Measurements from ENCODE around the gene KRT20.

Gene KRT20

DNA sequence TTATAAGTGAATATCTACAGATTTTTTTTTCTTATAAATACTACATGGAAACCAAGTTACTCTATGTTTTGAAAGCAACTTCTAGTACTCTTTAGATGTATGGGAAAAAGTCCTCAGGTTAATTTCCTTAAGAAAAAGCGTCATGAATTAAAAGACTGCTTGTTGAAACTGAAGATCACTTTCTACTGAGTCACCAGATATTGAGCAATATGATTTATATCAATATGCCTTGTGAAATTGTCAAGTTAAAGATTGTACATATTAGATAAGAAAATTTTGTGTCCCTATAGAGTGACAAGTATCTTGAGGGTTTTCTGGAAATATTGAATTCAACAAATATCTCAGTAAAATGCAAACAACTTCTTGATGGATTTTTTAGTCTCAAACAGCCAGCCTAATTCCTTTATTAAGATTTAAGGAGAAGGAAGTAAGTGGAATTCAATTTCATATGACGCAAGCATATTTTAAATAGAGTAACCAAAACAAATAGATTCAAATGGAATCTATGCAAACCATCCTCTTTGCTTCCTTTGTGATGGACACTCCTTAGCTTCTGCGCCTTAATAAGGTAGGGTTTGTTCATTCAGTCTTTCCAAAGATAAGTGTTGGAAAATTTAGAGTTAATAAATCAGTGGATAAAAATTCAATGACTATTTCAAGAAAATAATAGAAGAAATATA lies 34.6 kb downstream of the KRT20 start:
- H3K4me3 ChIP-seq (ENCODE audit: low read depth, low read length) = no peak overlapping the region
- TF ChIP-seq, protein P1, sequence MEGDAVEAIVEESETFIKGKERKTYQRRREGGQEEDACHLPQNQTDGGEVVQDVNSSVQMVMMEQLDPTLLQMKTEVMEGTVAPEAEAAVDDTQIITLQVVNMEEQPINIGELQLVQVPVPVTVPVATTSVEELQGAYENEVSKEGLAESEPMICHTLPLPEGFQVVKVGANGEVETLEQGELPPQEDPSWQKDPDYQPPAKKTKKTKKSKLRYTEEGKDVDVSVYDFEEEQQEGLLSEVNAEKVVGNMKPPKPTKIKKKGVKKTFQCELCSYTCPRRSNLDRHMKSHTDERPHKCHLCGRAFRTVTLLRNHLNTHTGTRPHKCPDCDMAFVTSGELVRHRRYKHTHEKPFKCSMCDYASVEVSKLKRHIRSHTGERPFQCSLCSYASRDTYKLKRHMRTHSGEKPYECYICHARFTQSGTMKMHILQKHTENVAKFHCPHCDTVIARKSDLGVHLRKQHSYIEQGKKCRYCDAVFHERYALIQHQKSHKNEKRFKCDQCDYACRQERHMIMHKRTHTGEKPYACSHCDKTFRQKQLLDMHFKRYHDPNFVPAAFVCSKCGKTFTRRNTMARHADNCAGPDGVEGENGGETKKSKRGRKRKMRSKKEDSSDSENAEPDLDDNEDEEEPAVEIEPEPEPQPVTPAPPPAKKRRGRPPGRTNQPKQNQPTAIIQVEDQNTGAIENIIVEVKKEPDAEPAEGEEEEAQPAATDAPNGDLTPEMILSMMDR (IDR thresholded peaks at IDR 0.05; ENCODE audit: low read depth, low read length) = no peak

DNA sequence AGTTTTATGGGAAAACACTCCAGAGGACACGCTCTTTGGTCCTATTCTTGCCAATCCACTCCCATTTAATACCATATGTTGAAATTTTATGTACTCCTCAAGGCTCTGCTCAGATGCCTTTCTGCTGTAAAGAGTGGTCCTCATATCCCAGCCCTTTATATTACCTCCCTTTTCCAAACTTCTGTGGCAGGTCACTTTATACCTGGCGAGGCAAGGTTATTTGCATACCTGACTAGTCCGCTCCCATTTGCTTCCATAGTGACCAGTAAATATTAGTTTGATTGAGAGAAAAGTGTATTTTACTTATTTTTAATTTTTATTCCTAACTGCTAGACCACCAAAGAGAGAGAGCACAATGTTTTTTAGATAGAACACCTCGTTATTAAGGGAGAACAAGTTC lies 35.3 kb downstream of the KRT20 start:
- H3K4me3 ChIP-seq (ENCODE audit: low read depth, low read length) = no peak overlapping the region
- TF ChIP-seq, protein P1 (IDR thresholded peaks at IDR 0.05; ENCODE audit: low read depth, low read length) = no peak

DNA sequence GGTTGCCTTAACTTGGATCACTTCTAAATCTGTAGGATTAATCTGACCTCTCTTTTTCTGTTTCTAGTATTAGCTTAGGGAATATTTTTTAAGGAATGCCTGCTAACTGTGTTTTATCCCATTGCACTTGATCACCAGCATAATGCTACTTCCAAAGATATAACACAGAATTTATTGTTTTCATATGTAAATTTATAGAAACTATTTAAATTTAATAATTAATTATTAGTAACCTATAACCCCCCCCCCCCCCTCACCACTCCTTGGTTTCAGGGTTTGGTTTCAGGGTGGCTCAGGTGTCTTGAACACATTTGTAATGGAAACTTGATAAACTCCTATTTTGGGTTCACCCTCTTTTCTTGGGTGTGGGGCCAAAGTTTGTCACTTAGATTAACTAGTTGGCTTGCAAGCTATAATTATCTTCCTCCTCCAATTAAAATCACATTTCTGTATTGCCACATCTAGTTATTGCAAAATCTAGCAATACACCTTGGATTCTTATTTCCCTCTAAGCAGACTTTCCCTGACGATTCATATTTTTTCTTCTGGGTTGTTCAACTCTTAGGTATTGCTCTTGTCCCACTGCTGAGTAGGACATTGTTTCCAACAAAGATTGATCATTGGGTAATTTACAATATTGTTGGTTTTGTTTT lies 36.3 kb downstream of the KRT20 start:
- TF ChIP-seq, protein P1 (IDR thresholded peaks at IDR 0.05; ENCODE audit: low read depth, low read length) = no peak
- H3K4me3 ChIP-seq (ENCODE audit: low read depth, low read length) = no peak overlapping the region

DNA sequence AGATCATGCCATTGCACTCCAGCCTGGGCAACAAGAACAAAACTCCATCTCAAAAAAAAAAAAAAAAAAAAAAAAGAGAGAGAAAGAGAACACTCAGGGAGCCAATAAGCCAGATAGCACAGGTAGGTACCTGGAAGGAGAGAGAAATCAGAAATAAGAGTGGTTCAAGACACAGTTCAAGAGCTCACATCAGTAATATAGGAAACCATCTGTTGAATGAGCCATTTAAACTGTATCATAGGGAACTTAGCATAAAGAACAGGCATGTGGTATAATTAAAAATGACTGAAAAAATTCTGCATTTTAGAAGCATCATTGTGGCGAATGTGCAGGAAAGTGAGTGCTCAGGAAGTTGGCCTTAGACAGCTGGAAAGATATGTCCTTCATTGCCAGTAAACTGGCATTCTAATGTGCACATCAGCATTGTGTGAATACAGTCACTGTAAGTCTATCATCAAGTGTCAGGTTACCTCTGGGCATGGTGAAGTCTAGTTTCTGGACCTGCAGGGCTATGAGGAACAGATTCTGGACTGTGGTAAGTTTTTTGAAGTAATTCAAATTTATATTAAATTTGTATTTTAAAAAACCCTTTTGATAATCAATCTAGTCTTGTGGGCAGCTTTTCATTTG lies 38.4 kb downstream of the KRT20 start:
- TF ChIP-seq, protein P1 (IDR thresholded peaks at IDR 0.05; ENCODE audit: low read depth, low read length) = no peak
- H3K4me3 ChIP-seq (ENCODE audit: low read depth, low read length) = no peak overlapping the region

DNA sequence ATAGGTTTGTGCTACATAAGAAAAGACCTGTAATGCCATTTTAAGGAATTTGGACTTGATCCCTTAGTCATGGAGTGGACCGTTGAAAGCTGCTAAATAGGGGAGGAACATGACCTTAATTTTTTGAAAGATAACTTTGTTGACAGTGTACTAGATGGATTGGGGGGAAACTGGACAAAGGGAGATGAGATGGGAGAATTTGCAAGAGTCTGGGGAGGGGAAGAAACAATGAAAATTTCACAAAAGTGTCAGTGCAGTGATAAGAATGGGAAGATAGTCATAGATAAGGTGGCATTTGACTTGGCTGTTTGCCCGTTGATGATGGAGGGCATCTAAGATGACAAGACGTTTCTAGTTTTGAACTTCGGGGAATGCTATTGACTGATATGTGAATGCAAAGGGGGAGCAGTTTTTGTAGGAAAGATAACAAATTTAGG lies 40.4 kb downstream of the KRT20 start:
- no peak overlapping the region for H3K4me3 ChIP-seq (ENCODE audit: low read depth, low read length)
- TF ChIP-seq, protein P1 (IDR thresholded peaks at IDR 0.05; ENCODE audit: low read depth, low read length) = no peak

DNA sequence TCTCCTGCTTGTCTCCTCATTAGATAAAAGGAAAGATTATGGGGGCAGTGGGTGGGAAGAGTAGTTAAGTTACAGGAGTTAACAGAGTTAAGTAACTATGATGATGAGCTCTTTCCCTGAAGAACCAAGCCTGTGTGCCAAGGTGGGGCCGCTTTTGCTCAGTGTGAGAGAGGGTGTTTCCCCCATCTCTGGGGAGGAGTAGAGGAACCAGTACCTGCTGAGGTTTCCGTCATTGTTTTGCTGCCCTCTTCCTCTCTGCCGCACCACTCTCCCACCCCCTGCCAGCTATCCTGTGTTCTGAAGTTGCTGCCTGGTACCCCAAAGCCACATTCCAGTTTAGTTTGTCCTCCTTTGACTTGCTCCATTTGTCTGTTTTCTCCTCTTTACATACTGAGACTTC lies 41.8 kb downstream of the KRT20 start:
- TF ChIP-seq, protein P1 (IDR thresholded peaks at IDR 0.05; ENCODE audit: low read depth, low read length) = no peak

DNA sequence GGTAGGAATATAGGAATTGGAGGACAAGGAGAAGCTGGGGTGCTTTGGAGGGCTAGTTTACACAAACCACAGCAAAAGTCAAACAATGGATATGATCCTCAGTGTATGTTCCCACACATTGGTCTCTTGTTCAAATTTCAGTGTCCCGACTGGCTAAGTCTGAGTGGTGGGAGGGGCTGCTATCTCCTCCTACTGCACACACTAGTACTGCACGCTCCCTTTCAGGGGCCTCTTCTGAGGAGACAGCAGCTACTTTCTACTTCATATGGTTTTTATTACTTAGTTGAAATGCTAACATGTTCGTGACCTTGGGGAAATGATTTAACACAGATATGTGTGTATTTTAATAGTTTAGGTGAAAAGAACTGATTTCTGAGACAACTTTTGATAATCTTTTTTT lies 43.8 kb downstream of the KRT20 start:
- TF ChIP-seq, protein P1 (IDR thresholded peaks at IDR 0.05; ENCODE audit: low read depth, low read length) = no peak
- no peak overlapping the region for H3K4me3 ChIP-seq (ENCODE audit: low read depth, low read length)

More for the DNA sequence above, 41.8 kb downstream of the KRT20 start:
- H3K4me3 ChIP-seq (ENCODE audit: low read depth, low read length) = no peak overlapping the region
